ENCODE measurements around the gene GGCX.

- no peak for TF ChIP-seq CTCF (IDR thresholded peaks at IDR 0.05; ENCODE audit: extremely low read depth in 1 of 2, insufficient read depth in 1 of 2, low read depth in 1 of 2, low read length in 2 of 2)
- TF ChIP-seq MYC (IDR thresholded peaks at IDR 0.05; ENCODE audit: low read depth, low read length), result no peak
- TF ChIP-seq POLR2AphosphoS5 (IDR thresholded peaks at IDR 0.05; ENCODE audit: insufficient read depth, low read depth, low read length), result no peak
- no peak for TF ChIP-seq GATA2 (IDR thresholded peaks at IDR 0.05; ENCODE audit: insufficient read depth, insufficient read length, low read depth, low read length)
- no peak for TF ChIP-seq POLR2A (IDR thresholded peaks at IDR 0.05; ENCODE audit: low read depth, low read length)
- TF ChIP-seq EZH2 (IDR thresholded peaks at IDR 0.05; ENCODE audit: borderline replicate concordance, low read depth, low read length, severe bottlenecking), result no peak
- no peak for TF ChIP-seq FOS (IDR thresholded peaks at IDR 0.05; ENCODE audit: borderline replicate concordance, insufficient read depth, low read length)
- TF ChIP-seq, protein P1, sequence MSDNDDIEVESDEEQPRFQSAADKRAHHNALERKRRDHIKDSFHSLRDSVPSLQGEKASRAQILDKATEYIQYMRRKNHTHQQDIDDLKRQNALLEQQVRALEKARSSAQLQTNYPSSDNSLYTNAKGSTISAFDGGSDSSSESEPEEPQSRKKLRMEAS (IDR thresholded peaks at IDR 0.05; ENCODE audit: insufficient read depth, insufficient read length), result no peak
- no peak for TF ChIP-seq JUN (IDR thresholded peaks at IDR 0.05; ENCODE audit: borderline replicate concordance, insufficient read depth, insufficient read length, low read depth)
Measured at GRCh38 chr2:85579266-85579935, 18.1 kb upstream of the GGCX start.
